ENCODE data around the gene CHRND.
"Not testable (repeated sequence)": the region's sequence is repeated elsewhere in the genome, so short reads cannot be mapped to it uniquely, and the experiment has no call there.

Gene CHRND

GRCh38 chr2:232528746-232529460 lies 2.9 kb downstream of the CHRND start:
- no peak for DNase-seq

DNA sequence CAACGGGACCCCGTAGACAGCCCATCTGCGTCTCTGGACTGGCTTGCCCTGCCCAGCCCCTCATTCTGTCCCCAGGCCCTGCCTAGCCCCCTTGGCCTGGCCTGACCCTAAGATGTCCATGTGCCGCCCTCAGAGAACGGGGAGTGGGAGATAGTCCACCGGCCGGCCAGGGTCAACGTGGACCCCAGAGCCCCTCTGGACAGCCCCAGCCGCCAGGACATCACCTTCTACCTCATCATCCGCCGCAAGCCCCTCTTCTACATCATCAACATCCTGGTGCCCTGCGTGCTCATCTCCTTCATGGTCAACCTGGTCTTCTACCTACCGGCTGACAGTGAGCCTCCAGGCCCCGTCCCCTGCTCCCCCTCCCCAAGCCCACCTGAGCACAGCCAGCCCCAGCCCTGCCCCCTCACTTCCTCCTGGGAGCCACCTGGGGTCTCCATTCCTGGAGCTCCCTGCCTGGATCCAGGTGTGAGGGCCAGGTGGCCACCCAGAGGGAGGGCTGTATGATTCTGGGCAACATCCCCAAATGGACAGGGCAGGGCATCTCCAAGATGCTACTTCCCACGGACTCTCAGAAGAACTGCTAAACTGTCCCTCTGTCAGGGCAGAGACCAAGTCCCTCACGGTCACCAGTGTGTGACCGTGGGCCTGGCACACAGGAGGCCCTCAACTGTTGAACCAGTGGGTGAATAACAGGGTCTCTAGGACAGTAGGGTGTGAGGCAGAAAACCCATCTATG lies 4.0 kb downstream of the CHRND start:
- DNase-seq: no peak

DNA sequence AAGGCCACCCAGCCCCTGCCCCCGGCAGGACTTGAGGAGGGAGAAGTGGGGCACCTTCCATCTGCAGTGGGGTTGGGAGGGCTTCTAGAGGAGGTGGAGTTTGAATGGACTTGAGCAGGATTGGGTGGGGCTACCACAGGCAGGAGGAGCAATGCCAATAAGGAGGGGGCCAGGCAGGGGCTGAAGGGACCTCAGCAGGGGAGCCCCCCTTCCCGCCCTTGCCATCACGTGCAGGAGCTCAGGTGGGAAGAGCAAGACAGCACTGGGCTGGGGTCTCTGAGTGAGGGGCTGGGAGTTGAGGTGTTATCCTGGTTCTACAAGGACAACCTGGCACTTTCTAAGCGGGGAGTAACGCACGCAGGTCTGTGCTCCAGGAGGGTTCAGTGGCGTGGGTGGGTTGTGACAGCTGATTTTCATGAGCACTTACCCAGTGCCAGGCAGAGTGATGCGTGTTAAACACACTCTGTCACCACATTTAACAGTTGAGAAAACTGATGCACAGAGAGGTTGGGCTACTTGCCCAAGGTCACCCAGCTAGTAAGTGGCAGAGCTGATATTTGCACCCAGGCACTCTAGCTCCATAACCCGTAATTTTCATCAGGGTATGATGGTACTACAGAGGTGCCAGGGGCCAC lies 4.8 kb downstream of the CHRND start:
- no peak for DNase-seq

DNA sequence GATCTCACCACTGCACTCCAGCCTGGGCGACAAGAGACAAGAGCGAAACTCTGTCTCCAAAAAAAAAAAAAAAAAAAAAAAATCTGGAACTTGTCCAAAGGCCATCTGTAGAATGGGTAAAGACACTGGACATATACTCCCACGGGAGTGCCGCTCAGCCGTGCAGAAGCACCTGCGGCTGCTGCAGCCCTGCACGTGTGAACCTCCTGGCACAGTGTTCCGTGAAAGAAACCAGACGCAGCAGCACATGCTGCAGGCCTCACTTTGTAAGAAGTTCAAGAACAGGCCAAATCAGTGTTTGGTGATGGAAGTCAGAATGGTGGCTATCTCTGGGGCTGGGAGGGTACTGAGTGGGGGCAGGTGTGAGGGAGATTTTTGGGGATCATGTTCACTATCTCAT lies 6.5 kb downstream of the CHRND start:
- DNase-seq: no peak

GRCh38 chr2:232532821-232533220 lies 6.9 kb downstream of the CHRND start:
- not testable (repeated sequence) for DNase-seq

- DNase-seq: no peak
Observed at GRCh38 chr2:232533944-232534710, 8.2 kb downstream of the CHRND start.

DNA sequence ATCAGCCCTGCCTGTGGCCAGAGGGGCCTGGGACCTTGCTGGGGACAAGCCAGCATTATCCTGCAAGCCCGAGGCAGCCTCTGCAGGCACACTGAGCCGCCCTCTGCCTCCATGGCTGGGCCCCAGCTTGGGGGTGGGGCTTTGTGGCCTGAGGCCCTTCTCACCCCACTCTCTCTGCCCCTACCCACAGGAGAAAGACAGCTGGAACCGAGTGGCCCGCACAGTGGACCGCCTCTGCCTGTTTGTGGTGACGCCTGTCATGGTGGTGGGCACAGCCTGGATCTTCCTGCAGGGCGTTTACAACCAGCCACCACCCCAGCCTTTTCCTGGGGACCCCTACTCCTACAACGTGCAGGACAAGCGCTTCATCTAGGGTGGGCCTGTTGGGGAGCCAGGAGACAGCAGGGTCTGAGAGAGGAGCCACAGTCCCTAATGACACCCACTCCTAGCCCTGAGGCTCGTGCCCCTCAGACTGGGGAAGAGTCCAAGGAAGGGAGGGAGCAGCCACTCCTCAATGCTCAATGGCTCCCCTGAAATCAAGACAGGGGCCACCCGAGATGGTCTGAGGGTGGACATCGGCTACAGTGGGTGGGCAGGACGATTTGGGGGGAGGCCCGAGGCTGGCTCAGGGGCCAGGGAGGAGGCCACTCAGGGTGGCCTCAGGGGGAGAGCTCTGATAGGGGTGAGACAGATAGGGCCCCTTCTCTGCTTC lies 9.1 kb downstream of the CHRND start:
- DNase-seq: no peak

- no peak for DNase-seq
Observed at GRCh38 chr2:232535761-232536530, 10.0 kb downstream of the CHRND start.

DNA sequence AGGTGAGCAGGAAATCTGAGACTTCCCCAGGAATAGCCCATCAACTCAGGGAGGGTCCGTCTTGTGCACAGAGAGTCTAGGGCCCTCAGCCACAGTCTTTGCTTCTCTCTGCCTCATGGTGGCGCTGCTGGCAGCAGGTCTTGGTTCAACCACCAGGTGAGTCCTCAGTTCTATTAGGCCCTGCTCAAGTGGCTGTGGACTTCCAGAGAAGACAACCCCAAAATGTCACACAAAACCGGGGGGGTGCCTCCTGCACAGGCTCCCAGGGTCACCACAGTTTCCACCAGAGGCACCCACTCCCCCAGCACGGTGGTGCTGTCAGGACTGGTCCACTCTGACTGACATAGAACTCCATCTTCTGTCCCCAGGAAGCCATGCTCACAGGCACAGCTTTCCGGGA lies 11.1 kb downstream of the CHRND start:
- DNase-seq: no peak

GRCh38 chr2:232537499-232537898 lies 11.5 kb downstream of the CHRND start:
- no peak for DNase-seq

- no peak for DNase-seq
Observed at GRCh38 chr2:232538671-232539070, 12.7 kb downstream of the CHRND start.

DNA sequence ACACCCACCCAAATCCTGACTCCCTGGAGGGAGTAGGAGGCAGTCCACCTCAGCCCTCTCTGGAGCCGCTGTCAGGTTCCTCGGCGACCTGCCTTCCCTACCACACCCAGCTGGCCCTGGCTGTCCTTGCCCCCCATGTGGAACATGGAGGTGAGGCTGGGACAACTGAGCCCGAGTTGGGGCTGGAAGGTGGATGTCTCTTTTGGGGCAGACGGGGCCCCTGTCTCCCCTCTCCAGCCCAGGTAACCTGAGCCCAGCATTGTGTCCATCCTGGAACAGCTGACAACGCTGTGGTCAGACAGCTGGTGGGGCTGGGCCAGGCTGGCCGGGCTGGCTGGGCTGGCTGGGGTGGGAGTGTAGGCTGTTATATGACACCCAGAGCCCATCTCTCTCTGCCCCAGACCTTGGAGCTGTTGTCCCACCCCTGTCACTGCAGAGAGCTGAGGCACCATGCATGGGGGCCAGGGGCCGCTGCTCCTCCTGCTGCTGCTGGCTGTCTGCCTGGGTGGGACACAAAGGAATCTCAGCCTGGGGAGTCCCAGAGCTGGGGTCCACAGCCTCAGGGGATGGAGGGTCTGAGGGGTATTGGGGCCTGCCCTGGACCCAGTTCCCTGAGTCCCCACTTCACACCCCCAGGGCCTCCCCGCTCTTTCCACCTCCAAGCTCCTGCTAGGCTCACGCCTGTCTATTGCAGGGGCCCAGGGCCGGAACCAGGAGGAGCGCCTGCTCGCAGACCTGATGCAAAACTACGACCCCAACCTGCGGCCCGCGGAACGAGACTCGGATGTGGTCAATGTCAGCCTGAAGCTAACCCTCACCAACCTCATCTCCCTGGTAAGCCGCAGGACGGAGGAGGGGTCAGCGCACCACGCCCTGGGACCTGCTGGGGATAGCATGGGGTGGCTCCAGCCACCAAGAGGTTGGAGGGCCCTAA lies 13.6 kb downstream of the CHRND start, which contains the start of gene CHRNG:
Gene CHRNG, plus strand, starts transcription at position 395 of the 934 bp plus-strand sequence. Its CDS starts 56 bp downstream, at position 451.
- DNase-seq: no peak

- no peak for DNase-seq
Observed at GRCh38 chr2:232540441-232541041, 14.6 kb downstream of the CHRND start.

- no peak for DNase-seq
Observed at GRCh38 chr2:232541195-232541960, 15.4 kb downstream of the CHRND start.

- no peak for DNase-seq
Observed at GRCh38 chr2:232541961-232542714, 16.2 kb downstream of the CHRND start.

- no peak for DNase-seq
Observed at GRCh38 chr2:232542715-232543467, 16.9 kb downstream of the CHRND start.

DNA sequence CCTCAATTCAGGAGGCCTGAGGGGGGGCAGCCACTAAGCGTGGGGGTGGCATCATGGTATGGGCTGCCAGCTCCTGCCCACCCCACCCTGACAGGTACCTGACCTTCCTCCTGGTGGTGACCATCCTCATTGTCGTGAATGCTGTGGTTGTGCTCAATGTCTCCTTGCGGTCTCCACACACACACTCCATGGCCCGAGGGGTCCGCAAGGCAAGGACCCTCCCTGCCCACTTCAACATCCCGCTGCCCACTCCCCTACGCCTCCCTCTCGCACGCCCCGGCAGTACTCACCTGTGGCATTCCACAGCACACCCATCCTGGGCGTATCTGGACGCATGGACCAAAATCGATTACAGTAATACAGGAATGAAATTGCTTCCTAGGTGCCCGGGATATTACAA lies 17.5 kb downstream of the CHRND start:
- no peak for DNase-seq

All from CD4-positive, alpha-beta T cell treated with Interleukin-4 for 1 hour (primary cell).